Stimulated activated CD4-positive, alpha-beta T cell treated with anti-CD3 and anti-CD28 coated beads, Interleukin-2, amount 100 ng/mL, for 48 hours (primary cell): ENCODE data around the gene SCIMP.
"Not testable (repeated sequence)": the region's sequence is repeated elsewhere in the genome, so short reads cannot be mapped to it uniquely, and the experiment has no call there.

ENCODE experiments used
- DNase-seq, 2 donors: peaks; one replicate each; pipeline ENCODE4 v3.0.0-alpha.2; 2020

Gene SCIMP

GRCh38 chr17:5237541-5238016 lies 2.9 kb upstream of the SCIMP start:
- DNase-seq, result peak; percentile 43 to 45

- no peak for DNase-seq
Observed at GRCh38 chr17:5236938-5237540, 2.4 kb upstream of the SCIMP start.

- not testable (repeated sequence) for DNase-seq
Observed at GRCh38 chr17:5233492-5233891, 1.2 kb downstream of the SCIMP start.

- no peak for DNase-seq
Observed at GRCh38 chr17:5226940-5227878, 7.5 kb downstream of the SCIMP start.

- DNase-seq, result no peak
Observed at GRCh38 chr17:5225668-5226457, 8.8 kb downstream of the SCIMP start.

- not testable (repeated sequence) for DNase-seq
Observed at GRCh38 chr17:5221912-5222311, 12.7 kb downstream of the SCIMP start.

GRCh38 chr17:5220074-5220473 lies 14.6 kb downstream of the SCIMP start:
- DNase-seq, result no peak

- DNase-seq, result no peak
Observed at GRCh38 chr17:5219536-5219935, 15.1 kb downstream of the SCIMP start.

GRCh38 chr17:5217562-5217961 lies 17.1 kb downstream of the SCIMP start:
- DNase-seq, result not testable (repeated sequence)

- DNase-seq, result no peak
Observed at GRCh38 chr17:5211458-5211857, 23.2 kb downstream of the SCIMP start.

- no peak for DNase-seq
Observed at GRCh38 chr17:5210614-5211252, 23.9 kb downstream of the SCIMP start.

- DNase-seq, result no peak
Observed at GRCh38 chr17:5210091-5210490, 24.6 kb downstream of the SCIMP start.

- DNase-seq, result no peak
Observed at GRCh38 chr17:5209396-5209795, 25.3 kb downstream of the SCIMP start.

GRCh38 chr17:5203908-5204294 lies 30.8 kb downstream of the SCIMP start:
- no peak for DNase-seq

- DNase-seq, result no peak
Observed at GRCh38 chr17:5203178-5203907, 31.3 kb downstream of the SCIMP start.

- no peak for DNase-seq
Observed at GRCh38 chr17:5201011-5201410, 33.6 kb downstream of the SCIMP start.

- no peak for DNase-seq
Observed at GRCh38 chr17:5200360-5200759, 34.3 kb downstream of the SCIMP start.

- no peak for DNase-seq
Observed at GRCh38 chr17:5198472-5198871, 36.2 kb downstream of the SCIMP start.

- DNase-seq, result no peak
Observed at GRCh38 chr17:5194346-5194745, 40.3 kb downstream of the SCIMP start.

GRCh38 chr17:5191541-5192417 lies 42.9 kb downstream of the SCIMP start, which contains the start of gene ZNF594:
ZNF594 (minus strand) TSS chr17:5191868; CDS start chr17:5184256, 7,612 bp downstream.
- DNase-seq, result peak; percentile 96 to 98

GRCh38 chr17:5184288-5184687 lies 50.4 kb downstream of the SCIMP start:
- no peak for DNase-seq
